HepG2 (cell line): ENCODE results near the gene EPHA2. TPM values are rescaled to one million over a fixed set of nuclear protein-coding genes. Genes with fewer than 3 reads are reported as not detected.

Experiments
- ARHGAP35 ChIP-seq: sonication (generic); formaldehyde crosslinking; IDR thresholded peaks from 2 replicates; pipeline ENCODE4 v1.9.0; 2022; ENCODE audit warnings: mild to moderate bottlenecking, inconsistent platforms, moderate library complexity, missing genetic modification reagents, borderline replicate concordance
- ARID2 ChIP-seq: sonication (generic); formaldehyde crosslinking; IDR thresholded peaks from 2 replicates; pipeline ENCODE4 v1.8.1; 2022; ENCODE audit warnings: mild to moderate bottlenecking, missing genetic modification reagents, borderline replicate concordance
- BRD4 ChIP-seq: sonication (generic); formaldehyde crosslinking; IDR thresholded peaks from 2 replicates; pipeline ENCODE4 v1.4.0; 2020; ENCODE audit warnings: missing genetic modification reagents
- CENPX ChIP-seq: sonication (generic); formaldehyde crosslinking; IDR thresholded peaks from 2 replicates; pipeline ENCODE4 v1.9.0; 2021; ENCODE audit warnings: mild to moderate bottlenecking, missing genetic modification reagents, moderate library complexity
- GTF3A ChIP-seq: sonication (generic); formaldehyde crosslinking; conservative IDR thresholded peaks from 2 replicates; pipeline ENCODE4 v1.4.0; 2020; ENCODE audit warnings: mild to moderate bottlenecking, missing genetic modification reagents
- KDM5B ChIP-seq: sonication (generic); formaldehyde crosslinking; IDR thresholded peaks from 2 replicates; pipeline ENCODE4 v1.4.0; 2020; ENCODE audit warnings: missing genetic modification reagents, mild to moderate bottlenecking, borderline replicate concordance
- MBNL3 ChIP-seq: fragments of 250-450 bp; sonication (Bioruptor Pico); conservative IDR thresholded peaks from 2 replicates; pipeline ENCODE4 v1.8.0; 2022; ENCODE audit warnings: mild to moderate bottlenecking, inconsistent platforms
- MLLT10 ChIP-seq: sonication (generic); formaldehyde crosslinking; IDR thresholded peaks from 2 replicates; pipeline ENCODE4 v1.4.0; 2020; ENCODE audit warnings: missing genetic modification reagents
- MTA3 ChIP-seq: sonication (generic); formaldehyde crosslinking; IDR thresholded peaks from 2 replicates; pipeline ENCODE4 v1.4.0; 2020; ENCODE audit warnings: missing genetic modification reagents
- PAX8 ChIP-seq: sonication (generic); formaldehyde crosslinking; IDR thresholded peaks from 2 replicates; pipeline ENCODE4 v1.8.0; 2022; ENCODE audit warnings: mild to moderate bottlenecking, missing genetic modification reagents, borderline replicate concordance
- SKI ChIP-seq: fragments of 450-650 bp; IDR thresholded peaks from one replicate; pipeline ENCODE4 v1.6.1; 2018; ENCODE audit warnings: mild to moderate bottlenecking; ENCODE audit not compliant: partially characterized antibody
- TP53 ChIP-seq: sonication (generic); formaldehyde crosslinking; conservative IDR thresholded peaks from 2 replicates; pipeline ENCODE4 v1.4.0; 2020; ENCODE audit warnings: missing genetic modification reagents
- ZC3H4 ChIP-seq: sonication (generic); formaldehyde crosslinking; IDR thresholded peaks from 2 replicates; pipeline ENCODE4 v1.4.0; 2020; ENCODE audit warnings: missing genetic modification reagents, borderline replicate concordance
- ZNF136 ChIP-seq: sonication (generic); formaldehyde crosslinking; IDR thresholded peaks from 2 replicates; pipeline ENCODE4 v1.8.1; 2022; ENCODE audit warnings: low read depth, mild to moderate bottlenecking, moderate library complexity, missing genetic modification reagents
- ZNF317 ChIP-seq: sonication (generic); formaldehyde crosslinking; IDR thresholded peaks from 2 replicates; pipeline ENCODE4 v1.5.0; 2020; ENCODE audit warnings: mild to moderate bottlenecking, missing genetic modification reagents
- ZNF678 ChIP-seq: sonication (generic); formaldehyde crosslinking; IDR thresholded peaks from 2 replicates; pipeline ENCODE4 v1.4.0; 2020; ENCODE audit warnings: mild to moderate bottlenecking, missing genetic modification reagents
- ZNF747 ChIP-seq: sonication (generic); formaldehyde crosslinking; IDR thresholded peaks from 2 replicates; pipeline ENCODE4 v1.8.1; 2023; ENCODE audit warnings: missing genetic modification reagents, mild to moderate bottlenecking, borderline replicate concordance
- ZNF749 ChIP-seq: sonication (generic); formaldehyde crosslinking; IDR thresholded peaks from 2 replicates; pipeline ENCODE4 v1.8.0; 2022; ENCODE audit warnings: mild to moderate bottlenecking, missing genetic modification reagents, moderate library complexity, borderline replicate concordance
- polyA plus RNA-seq, 8 experiments: library from polyadenylated mRNA; depleted of rRNA in 3 of 8; stranded (reverse) in 7 of 8; unstranded in 1 of 8; fragments of >200 nt; fragmentation: Illumina TruSeq in 4 of 8; extraction: Trizol in 4 of 8; gene quantifications; 2 replicates each; pipeline versions ENCODE4 v1.2.1 to v1.2.3, GENCODE V29; 2011 to 2016; ENCODE audit warnings: low read depth in 4 of 8, missing spikeins in 1 of 8, mixed read lengths in 1 of 8; ENCODE audit not compliant: insufficient read depth in 1 of 8
- total RNA-seq, 5 experiments: library from RNA; depleted of rRNA; stranded (reverse); fragments of >200 nt; fragmentation: Illumina TruSeq; extraction: Trizol; gene quantifications; 2 replicates each; pipeline ENCODE4 v1.2.3, GENCODE V29; 2016; ENCODE audit warnings: low read depth in 1 of 5
- TF ChIP-seq, protein P1 (sequence below): sonication (generic); formaldehyde crosslinking; conservative IDR thresholded peaks from 2 replicates; pipeline ENCODE4 v1.8.0; 2022; ENCODE audit warnings: missing genetic modification reagents
- TF ChIP-seq, protein P2 (sequence below): sonication (generic); formaldehyde crosslinking; IDR thresholded peaks from 2 replicates; pipeline ENCODE4 v1.8.1; 2023; ENCODE audit warnings: missing genetic modification reagents, inconsistent platforms, borderline replicate concordance
- TF ChIP-seq, protein P3 (sequence below): sonication (generic); formaldehyde crosslinking; IDR thresholded peaks from 2 replicates; pipeline ENCODE4 v1.9.0; 2021; ENCODE audit warnings: missing genetic modification reagents, borderline replicate concordance
- TF ChIP-seq, protein P4 (sequence below): IDR thresholded peaks from 2 replicates; pipeline ENCODE4 v1.6.1; 2016; ENCODE audit warnings: low read depth

EPHA2 gene
- total and polyA plus RNA-seq, 2 of the 13 experiments (the other 11 are each of a cell fraction or from before 2014, with no cell fraction given): 33.6 to 53.6 TPM

DNA sequence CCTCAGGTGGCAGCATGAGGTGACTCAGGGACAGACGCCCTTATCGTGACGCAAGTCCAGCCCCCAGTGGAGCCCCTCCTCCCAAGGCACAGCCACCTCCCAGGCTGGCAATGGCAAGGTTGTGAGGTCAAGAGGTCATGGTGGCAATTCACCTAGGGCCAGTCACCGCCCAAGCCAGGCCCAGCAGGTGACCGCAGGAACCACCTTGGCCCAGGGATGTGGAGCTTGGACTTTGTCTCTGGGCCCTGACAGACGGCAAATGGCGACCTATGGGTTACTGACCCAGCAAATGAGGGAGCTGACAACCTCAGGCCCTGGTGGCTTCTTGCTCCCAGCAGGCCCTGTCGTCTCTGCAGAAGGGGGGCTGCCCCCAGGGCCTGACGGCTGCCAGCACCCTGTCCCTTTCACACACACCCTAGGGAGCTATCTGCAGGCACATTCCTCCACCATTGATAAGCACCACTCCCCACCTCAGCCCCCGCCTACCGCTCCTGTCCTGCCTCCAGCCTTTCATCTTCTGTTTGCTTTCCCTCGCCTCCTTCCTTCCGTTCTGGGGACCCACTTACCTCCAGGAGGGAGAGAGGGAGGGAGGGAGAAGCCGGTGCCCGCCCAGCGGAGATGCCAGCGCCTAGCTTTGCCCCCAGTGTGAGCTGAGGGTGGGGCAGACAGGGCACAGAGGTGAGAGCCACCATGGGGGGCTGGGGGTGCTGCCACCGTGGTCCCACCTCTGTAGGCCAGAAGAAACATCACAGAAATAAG, 12.1 kb downstream of the EPHA2 start (continued):
- TF ChIP-seq MTA3 (CRISPR knock-in tag) (no peak), ZC3H4 (no peak), BRD4 (peak; percentile 51; the same call in 1 of the 2 replicates), KDM5B (CRISPR knock-in tag) (no peak), ZNF136 (CRISPR knock-in tag) (no peak), ZNF747 (no peak; the same call in 1 of the 2 replicates), MLLT10 (CRISPR knock-in tag) (no peak), SKI (no peak), TP53 (CRISPR knock-in tag) (no peak), ZNF678 (CRISPR knock-in tag) (no peak), MBNL3 (CRISPR knock-in tag) (no peak), ZNF749 (CRISPR knock-in tag) (no peak; the same call in 1 of the 2 replicates), PAX8 (CRISPR knock-in tag) (no peak), ARHGAP35 (no peak; the same call in 1 of the 2 replicates), GTF3A (peak; percentile 91), ARID2 (no peak), CENPX (no peak), ZNF317 (CRISPR knock-in tag) (no peak)
- TF ChIP-seq, protein P1, sequence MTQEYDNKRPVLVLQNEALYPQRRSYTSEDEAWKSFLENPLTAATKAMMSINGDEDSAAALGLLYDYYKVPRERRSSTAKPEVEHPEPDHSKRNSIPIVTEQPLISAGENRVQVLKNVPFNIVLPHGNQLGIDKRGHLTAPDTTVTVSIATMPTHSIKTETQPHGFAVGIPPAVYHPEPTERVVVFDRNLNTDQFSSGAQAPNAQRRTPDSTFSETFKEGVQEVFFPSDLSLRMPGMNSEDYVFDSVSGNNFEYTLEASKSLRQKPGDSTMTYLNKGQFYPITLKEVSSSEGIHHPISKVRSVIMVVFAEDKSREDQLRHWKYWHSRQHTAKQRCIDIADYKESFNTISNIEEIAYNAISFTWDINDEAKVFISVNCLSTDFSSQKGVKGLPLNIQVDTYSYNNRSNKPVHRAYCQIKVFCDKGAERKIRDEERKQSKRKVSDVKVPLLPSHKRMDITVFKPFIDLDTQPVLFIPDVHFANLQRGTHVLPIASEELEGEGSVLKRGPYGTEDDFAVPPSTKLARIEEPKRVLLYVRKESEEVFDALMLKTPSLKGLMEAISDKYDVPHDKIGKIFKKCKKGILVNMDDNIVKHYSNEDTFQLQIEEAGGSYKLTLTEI: no peak
- TF ChIP-seq, protein P2, sequence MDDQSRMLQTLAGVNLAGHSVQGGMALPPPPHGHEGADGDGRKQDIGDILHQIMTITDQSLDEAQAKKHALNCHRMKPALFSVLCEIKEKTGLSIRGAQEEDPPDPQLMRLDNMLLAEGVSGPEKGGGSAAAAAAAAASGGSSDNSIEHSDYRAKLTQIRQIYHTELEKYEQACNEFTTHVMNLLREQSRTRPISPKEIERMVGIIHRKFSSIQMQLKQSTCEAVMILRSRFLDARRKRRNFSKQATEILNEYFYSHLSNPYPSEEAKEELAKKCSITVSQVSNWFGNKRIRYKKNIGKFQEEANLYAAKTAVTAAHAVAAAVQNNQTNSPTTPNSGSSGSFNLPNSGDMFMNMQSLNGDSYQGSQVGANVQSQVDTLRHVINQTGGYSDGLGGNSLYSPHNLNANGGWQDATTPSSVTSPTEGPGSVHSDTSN (CRISPR knock-in tag): no peak
- TF ChIP-seq, protein P3, sequence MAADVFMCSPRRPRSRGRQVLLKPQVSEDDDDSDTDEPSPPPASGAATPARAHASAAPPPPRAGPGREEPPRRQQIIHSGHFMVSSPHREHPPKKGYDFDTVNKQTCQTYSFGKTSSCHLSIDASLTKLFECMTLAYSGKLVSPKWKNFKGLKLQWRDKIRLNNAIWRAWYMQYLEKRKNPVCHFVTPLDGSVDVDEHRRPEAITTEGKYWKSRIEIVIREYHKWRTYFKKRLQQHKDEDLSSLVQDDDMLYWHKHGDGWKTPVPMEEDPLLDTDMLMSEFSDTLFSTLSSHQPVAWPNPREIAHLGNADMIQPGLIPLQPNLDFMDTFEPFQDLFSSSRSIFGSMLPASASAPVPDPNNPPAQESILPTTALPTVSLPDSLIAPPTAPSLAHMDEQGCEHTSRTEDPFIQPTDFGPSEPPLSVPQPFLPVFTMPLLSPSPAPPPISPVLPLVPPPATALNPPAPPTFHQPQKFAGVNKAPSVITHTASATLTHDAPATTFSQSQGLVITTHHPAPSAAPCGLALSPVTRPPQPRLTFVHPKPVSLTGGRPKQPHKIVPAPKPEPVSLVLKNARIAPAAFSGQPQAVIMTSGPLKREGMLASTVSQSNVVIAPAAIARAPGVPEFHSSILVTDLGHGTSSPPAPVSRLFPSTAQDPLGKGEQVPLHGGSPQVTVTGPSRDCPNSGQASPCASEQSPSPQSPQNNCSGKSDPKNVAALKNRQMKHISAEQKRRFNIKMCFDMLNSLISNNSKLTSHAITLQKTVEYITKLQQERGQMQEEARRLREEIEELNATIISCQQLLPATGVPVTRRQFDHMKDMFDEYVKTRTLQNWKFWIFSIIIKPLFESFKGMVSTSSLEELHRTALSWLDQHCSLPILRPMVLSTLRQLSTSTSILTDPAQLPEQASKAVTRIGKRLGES (CRISPR knock-in tag): no peak; the same call in 1 of the 2 replicates
- TF ChIP-seq, protein P4, sequence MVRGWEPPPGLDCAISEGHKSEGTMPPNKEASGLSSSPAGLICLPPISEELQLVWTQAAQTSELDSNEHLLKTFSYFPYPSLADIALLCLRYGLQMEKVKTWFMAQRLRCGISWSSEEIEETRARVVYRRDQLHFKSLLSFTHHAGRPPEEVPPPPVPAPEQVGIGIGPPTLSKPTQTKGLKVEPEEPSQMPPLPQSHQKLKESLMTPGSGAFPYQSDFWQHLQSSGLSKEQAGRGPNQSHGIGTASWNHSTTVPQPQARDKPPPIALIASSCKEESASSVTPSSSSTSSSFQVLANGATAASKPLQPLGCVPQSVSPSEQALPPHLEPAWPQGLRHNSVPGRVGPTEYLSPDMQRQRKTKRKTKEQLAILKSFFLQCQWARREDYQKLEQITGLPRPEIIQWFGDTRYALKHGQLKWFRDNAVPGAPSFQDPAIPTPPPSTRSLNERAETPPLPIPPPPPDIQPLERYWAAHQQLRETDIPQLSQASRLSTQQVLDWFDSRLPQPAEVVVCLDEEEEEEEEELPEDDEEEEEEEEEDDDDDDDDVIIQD (CRISPR knock-in tag): peak; percentile 67; the same call in 1 of the 2 replicates
